KOPT-K1 (cell line): ENCODE data around the gene ABCA4.
"Not testable (repeated sequence)": the region's sequence is repeated elsewhere in the genome, so short reads cannot be mapped to it uniquely, and the experiment has no call there.

Experiments
- H3K27ac ChIP-seq: fragments of 200-600 bp; sonication (generic); 2 replicates; pipeline ENCODE4 v1.5.1; 2016; ENCODE audit warnings: antibody characterized with exemption, mild to moderate bottlenecking, low read depth, low read length; ENCODE audit not compliant: poor library complexity, severe bottlenecking
- H3K36me3 ChIP-seq: fragments of 200-600 bp; sonication (generic); 2 replicates; pipeline ENCODE4 v1.5.1; 2017; ENCODE audit warnings: antibody characterized with exemption, mild to moderate bottlenecking, low read length, moderate library complexity; ENCODE audit not compliant: insufficient read depth
- H3K9me3 ChIP-seq: fragments of 200-600 bp; sonication (generic); 2 replicates; pipeline ENCODE4 v1.5.1; 2017; ENCODE audit warnings: antibody characterized with exemption, low read length, mild to moderate bottlenecking; ENCODE audit not compliant: insufficient read depth, poor library complexity, severe bottlenecking

Gene ABCA4

DNA sequence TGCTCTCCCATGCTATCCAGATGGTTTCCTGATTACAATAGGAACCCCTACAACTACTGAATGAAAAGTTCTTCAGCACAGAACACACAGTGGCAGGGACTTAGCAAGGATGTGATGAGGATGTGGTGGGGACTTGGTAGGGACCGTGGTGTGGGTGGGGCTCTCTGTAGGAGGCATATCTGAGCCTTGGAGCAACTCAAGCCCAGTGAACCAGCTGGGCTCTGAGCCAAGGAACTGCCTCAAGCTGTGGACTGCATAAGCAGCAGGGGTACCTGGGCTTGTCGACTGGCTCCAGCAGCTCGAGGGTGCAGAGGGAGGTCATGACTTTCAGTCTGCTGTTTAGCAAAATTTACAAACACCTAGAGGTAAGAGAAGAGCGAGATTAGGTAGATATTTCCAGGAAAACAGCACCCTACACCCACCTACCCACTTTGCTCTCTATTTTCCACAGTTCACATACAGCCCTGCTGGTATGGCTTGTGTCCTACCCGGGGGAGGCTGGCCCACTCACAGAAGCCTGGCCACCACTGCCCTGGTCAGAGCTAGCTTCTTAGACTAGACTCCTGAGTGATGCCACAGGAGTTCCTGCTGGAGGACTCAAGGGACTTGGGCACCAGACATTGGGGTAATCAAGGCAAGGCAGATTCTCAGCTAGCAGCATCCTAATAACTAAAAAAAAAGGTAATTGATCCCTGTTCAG lies 125.0 kb downstream of the ABCA4 start:
- no peaks in the 10 kb centered on the region for H3K36me3 ChIP-seq
- H3K9me3 ChIP-seq = no peaks in the 10 kb centered on the region
- no peak overlapping the region for H3K27ac ChIP-seq

GRCh38 chr1:93993731-93994130 lies 127.2 kb downstream of the ABCA4 start:
- H3K9me3 ChIP-seq = no peaks in the 10 kb centered on the region
- H3K36me3 ChIP-seq = no peaks in the 10 kb centered on the region
- H3K27ac ChIP-seq = no peak overlapping the region

DNA sequence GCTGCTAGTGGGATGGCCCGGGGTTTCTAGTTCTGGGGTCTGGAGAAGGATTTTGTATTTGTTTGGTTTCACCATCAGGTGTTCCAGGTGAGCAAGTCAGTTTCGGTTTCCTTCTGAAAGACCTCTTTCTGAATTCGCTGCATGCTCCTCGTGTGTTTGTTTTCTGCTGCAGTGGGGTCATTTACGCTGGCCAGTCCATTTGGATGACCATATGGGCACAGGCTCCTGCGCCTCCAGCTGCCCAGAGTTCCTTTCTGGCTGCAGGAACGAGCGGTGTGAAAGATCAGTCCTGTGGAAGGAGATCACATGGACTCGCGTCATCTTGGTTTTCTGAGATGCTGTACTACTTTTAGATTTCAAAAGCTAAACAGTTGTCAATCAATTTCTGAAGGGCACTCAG lies 128.0 kb downstream of the ABCA4 start:
- no peaks in the 10 kb centered on the region for H3K9me3 ChIP-seq
- H3K27ac ChIP-seq = no peak overlapping the region
- no peaks in the 10 kb centered on the region for H3K36me3 ChIP-seq

DNA sequence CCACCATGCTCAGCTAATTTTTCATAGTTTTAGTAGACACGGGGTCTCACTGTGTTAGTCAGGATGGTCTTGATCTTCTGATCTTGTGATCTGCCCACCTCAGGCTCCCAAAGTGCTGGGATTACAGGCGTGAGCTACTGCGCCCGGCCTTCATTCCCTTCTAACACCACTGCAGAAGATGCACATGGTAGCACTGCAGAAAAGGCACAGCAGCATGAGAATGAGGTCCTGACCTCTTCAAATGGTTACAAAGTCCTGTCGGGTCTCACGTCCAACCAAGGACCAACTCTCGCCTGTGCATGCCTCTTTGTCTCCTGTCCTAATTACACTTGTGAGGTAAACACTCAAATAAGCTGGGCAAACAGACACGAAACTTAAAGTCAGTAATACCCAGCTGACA lies 128.8 kb downstream of the ABCA4 start:
- Histone ChIP-seq H3K27ac (no peak overlapping the region), H3K36me3 (no peaks in the 10 kb centered on the region), H3K9me3 (no peaks in the 10 kb centered on the region)

DNA sequence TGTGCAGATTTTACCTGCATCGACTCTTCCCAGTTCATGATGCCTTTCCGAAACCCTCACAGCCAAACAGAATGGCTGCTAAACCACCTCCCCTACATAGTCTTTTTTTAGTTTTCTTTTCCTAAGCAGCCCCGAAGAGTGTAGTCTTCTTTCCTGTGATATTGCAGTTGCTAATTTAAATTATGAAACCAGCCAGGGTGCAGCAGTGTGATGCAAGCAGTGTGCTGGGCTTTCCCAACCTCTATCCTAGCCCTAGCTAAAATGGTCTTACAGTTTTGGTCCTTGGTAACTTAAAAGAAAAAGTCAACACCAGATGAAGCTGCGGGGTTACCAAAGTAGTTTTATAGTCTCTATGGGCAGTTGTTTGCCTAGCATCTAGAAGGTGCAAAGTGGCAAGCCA lies 129.7 kb downstream of the ABCA4 start:
- Histone ChIP-seq H3K9me3 (no peaks in the 10 kb centered on the region), H3K27ac (no peak overlapping the region), H3K36me3 (no peaks in the 10 kb centered on the region)

DNA sequence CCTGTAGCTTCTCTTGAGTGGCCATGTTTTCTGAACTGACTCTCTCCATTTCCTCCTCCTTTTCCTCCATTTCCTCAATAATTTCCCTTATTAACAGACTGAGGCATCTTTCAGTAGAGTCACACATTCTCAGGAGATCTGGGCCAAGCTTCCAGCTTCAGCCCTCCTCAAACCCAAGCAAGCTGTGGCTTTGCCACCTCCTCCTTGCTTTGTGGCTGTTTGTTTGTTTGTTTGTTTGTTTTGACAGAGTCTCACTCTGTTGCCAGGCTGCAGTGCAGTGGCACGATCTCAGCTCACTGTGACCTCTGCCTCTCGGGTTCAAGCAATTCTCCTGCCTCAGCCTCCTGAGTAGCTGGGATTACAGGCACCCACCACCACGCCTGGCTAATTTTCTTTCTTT lies 130.5 kb downstream of the ABCA4 start:
- not testable (repeated sequence) for H3K36me3 ChIP-seq, H3K9me3 ChIP-seq, H3K27ac ChIP-seq

DNA sequence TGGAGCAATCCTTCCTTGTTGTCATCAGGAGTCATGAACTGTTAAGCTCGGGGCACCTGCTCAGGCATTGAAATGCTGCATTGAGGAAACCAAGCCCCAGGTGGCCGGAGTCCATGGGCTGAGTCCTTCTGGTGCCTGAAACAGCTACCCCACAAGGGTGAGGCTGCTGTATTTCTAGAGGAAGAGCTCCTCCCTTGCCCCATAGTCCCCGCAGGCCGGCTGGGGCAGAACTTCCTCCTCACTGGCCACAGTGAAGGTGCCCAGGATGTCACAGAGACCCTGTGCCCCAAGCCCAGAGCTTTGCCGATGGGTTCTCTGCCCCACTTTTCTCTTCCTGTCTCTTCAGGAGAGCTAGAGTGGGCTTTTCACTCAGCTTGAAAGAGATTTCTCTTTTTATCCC lies 130.9 kb downstream of the ABCA4 start:
- H3K9me3 ChIP-seq = no peaks in the 10 kb centered on the region
- no peak overlapping the region for H3K27ac ChIP-seq
- H3K36me3 ChIP-seq = no peaks in the 10 kb centered on the region

- Histone ChIP-seq H3K36me3 (no peaks in the 10 kb centered on the region), H3K27ac (no peak overlapping the region), H3K9me3 (no peaks in the 10 kb centered on the region)
These were observed 131.3 kb downstream of the ABCA4 start for GRCh38 chr1:93989601-93990000.

DNA sequence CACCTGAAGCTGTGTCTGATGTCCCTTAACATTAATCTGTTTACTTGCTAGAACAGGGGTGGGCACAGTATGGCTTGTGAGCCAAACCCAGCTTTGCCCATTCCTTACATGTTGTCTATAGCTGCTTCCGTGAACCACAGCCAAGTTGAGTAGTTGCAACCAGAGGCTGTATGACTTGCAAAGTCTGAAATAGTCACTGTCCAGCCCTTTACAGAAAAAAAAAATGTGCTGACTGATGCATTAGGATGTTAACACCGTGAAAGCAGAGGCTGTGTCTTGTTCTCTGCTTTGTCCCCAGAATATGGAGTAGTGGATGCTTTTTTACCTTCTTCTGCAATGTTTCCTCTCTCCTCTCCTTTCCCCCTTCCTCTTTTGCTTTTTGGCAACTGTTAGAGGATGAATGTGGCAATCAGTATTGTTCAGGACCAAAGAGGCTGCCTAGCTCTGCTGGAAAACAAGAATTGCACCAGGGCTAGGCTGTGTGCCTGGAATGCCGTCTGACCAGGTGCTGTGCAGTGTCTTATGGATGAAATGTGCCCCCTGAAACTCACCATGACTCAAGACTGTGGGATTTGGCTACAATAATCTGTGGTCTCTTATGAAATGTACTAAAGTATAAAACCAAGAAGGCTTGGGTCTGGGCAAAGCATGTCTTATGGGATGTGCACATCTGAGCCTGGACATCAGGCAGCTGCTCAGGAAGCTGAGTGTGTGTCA lies 132.2 kb downstream of the ABCA4 start:
- Histone ChIP-seq H3K36me3 (no peaks in the 10 kb centered on the region), H3K27ac (no peak overlapping the region), H3K9me3 (no peaks in the 10 kb centered on the region)

- Histone ChIP-seq H3K27ac (no peak overlapping the region), H3K36me3 (no peaks in the 10 kb centered on the region), H3K9me3 (no peaks in the 10 kb centered on the region)
These were observed 139.7 kb downstream of the ABCA4 start for GRCh38 chr1:93981274-93981667.

- Histone ChIP-seq H3K9me3 (no peaks in the 10 kb centered on the region), H3K36me3 (no peaks in the 10 kb centered on the region)
These were observed 140.4 kb downstream of the ABCA4 start for GRCh38 chr1:93980320-93981273.

DNA sequence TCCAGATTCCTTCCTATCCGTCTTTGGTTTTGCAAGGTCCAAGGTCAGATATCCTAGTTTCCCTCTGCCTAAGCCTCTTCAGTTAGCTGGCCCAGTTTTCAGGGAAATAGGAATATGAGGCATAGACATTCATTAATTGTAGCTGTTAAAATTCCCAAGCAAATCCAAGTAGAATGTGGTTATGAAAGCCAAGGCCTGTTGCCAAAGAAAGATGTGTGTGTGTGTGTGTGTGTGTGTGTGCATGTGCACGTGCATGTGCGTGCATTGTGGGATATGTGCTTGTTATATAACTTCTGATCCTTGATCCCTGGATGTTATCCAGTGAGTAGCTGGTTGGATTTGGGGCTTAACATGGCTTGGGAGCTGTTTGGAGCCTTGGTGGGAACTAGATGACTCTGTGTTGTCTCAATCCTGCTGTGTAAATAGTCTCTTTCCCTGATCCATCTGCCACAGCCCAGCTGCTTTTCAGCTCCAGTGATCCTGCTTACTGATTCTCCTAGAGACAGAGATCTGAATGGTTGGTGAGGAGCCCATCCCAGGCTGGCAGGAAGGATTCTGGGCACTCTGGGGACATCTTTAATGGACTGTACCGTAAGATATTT lies 141.1 kb downstream of the ABCA4 start:
- Histone ChIP-seq H3K9me3 (no peaks in the 10 kb centered on the region), H3K36me3 (no peaks in the 10 kb centered on the region), H3K27ac (no peak overlapping the region)

More at GRCh38 chr1:93980320-93981273, 140.4 kb downstream of the ABCA4 start:
- no peak overlapping the region for H3K27ac ChIP-seq

GRCh38 chr1:93979040-93979717 lies 141.8 kb downstream of the ABCA4 start:
- Histone ChIP-seq H3K36me3 (no peaks in the 10 kb centered on the region), H3K27ac (no peak overlapping the region)

GRCh38 chr1:93977598-93977945 lies 143.4 kb downstream of the ABCA4 start:
- H3K27ac ChIP-seq = no peak overlapping the region
- H3K36me3 ChIP-seq = no peaks in the 10 kb centered on the region
- H3K9me3 ChIP-seq = no peaks in the 10 kb centered on the region

More at GRCh38 chr1:93979040-93979717, 141.8 kb downstream of the ABCA4 start:
- H3K9me3 ChIP-seq = no peaks in the 10 kb centered on the region
